HL-60 (cell line): ENCODE measurements around the gene SYT5.

Source experiments
- DNase-seq, 2 experiments: peaks; one replicate each; pipeline ENCODE4 v3.0.0-alpha.2; 2010 to 2020; ENCODE audit warnings: low read depth in 1 of 2, low spot score in 1 of 2
- H3K27ac ChIP-seq: fragments of 250-450 bp; sonication (Bioruptor Pico); replicated peaks from 2 replicates; pipeline ENCODE4 v1.5.1; 2020; ENCODE audit warnings: mild to moderate bottlenecking, moderate library complexity
- H3K27me3 ChIP-seq: fragments of 250-450 bp; sonication (Bioruptor Pico); 2 replicates; pipeline ENCODE4 v1.5.1; 2021; ENCODE audit warnings: mild to moderate bottlenecking, moderate library complexity; ENCODE audit not compliant: insufficient read depth, poor library complexity, severe bottlenecking
- H3K4me3 ChIP-seq: replicated peaks from 2 replicates; pipeline ENCODE4 v1.5.1; 2011; ENCODE audit warnings: mild to moderate bottlenecking, control low read depth, low read length; ENCODE audit not compliant: insufficient read depth
- GABPA ChIP-seq: IDR thresholded peaks from 2 replicates; pipeline ENCODE4 v1.6.1; 2012; ENCODE audit warnings: low read depth
- POLR2AphosphoS5 ChIP-seq: IDR thresholded peaks from 2 replicates; pipeline ENCODE4 v1.6.1; 2012; ENCODE audit warnings: low read depth
- SPI1 ChIP-seq: IDR thresholded peaks from 2 replicates; pipeline ENCODE4 v1.6.1; 2012; ENCODE audit warnings: low read depth, mild to moderate bottlenecking, borderline replicate concordance
- TF ChIP-seq, protein P1 (sequence below): IDR thresholded peaks from 2 replicates; pipeline ENCODE4 v1.6.1; 2012; ENCODE audit warnings: low read depth; ENCODE audit not compliant: insufficient replicate concordance
- TF ChIP-seq, protein P2 (sequence below): IDR thresholded peaks from one replicate; pipeline ENCODE4 v1.5.1; 2011; ENCODE audit warnings: low read length, control low read depth, inconsistent platforms; ENCODE audit not compliant: insufficient read depth

The SYT5 gene

DNA sequence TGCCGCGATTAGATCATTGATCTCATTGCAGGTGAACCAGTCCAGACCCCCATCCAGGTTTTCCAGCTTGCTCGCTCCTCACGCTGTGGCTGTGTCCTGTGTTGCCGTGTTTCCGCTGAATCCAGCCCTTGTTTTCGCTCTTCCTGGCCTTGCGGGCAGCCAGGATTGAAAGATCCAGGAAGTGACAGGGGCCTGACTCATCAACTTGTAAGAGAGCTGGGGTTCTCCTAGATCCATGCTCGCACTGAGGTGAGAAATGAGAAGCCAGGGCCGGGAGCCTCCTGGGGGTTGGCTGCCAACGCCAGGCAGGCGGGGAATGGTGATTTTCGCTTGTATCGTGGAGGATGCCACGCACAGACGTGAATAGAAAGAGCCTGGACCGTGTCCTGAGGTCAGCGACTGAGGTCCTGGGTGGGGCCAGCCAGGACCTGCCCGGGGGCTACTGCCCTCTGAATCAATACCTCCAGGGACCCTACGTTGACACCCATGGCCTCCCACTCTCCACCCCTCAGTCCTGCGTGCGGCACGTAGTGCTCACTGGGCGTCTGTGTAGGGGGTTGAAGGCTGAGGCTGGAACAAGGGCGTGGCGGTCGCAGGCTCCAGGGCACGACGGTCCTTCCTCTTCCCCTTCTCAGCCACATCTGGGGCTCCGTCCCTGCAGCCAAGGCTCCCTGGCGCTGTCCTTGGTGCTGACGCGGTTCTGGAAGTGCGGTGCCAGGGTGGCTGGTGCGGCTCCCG lies 36.5 kb upstream of the SYT5 start:
- peak overlapping the region; percentile 31 for H3K4me3 ChIP-seq
- H3K27me3 ChIP-seq = no peaks in the 10 kb centered on the region
- peak overlapping the region; percentile 53 for H3K27ac ChIP-seq
- TF ChIP-seq, protein P1, sequence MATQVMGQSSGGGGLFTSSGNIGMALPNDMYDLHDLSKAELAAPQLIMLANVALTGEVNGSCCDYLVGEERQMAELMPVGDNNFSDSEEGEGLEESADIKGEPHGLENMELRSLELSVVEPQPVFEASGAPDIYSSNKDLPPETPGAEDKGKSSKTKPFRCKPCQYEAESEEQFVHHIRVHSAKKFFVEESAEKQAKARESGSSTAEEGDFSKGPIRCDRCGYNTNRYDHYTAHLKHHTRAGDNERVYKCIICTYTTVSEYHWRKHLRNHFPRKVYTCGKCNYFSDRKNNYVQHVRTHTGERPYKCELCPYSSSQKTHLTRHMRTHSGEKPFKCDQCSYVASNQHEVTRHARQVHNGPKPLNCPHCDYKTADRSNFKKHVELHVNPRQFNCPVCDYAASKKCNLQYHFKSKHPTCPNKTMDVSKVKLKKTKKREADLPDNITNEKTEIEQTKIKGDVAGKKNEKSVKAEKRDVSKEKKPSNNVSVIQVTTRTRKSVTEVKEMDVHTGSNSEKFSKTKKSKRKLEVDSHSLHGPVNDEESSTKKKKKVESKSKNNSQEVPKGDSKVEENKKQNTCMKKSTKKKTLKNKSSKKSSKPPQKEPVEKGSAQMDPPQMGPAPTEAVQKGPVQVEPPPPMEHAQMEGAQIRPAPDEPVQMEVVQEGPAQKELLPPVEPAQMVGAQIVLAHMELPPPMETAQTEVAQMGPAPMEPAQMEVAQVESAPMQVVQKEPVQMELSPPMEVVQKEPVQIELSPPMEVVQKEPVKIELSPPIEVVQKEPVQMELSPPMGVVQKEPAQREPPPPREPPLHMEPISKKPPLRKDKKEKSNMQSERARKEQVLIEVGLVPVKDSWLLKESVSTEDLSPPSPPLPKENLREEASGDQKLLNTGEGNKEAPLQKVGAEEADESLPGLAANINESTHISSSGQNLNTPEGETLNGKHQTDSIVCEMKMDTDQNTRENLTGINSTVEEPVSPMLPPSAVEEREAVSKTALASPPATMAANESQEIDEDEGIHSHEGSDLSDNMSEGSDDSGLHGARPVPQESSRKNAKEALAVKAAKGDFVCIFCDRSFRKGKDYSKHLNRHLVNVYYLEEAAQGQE = peak; percentile 99
- TF ChIP-seq POLR2AphosphoS5 = no peak
- TF ChIP-seq SPI1 = peak; percentile 58; the same call in 1 of the 2 replicates
- TF ChIP-seq, protein P2, sequence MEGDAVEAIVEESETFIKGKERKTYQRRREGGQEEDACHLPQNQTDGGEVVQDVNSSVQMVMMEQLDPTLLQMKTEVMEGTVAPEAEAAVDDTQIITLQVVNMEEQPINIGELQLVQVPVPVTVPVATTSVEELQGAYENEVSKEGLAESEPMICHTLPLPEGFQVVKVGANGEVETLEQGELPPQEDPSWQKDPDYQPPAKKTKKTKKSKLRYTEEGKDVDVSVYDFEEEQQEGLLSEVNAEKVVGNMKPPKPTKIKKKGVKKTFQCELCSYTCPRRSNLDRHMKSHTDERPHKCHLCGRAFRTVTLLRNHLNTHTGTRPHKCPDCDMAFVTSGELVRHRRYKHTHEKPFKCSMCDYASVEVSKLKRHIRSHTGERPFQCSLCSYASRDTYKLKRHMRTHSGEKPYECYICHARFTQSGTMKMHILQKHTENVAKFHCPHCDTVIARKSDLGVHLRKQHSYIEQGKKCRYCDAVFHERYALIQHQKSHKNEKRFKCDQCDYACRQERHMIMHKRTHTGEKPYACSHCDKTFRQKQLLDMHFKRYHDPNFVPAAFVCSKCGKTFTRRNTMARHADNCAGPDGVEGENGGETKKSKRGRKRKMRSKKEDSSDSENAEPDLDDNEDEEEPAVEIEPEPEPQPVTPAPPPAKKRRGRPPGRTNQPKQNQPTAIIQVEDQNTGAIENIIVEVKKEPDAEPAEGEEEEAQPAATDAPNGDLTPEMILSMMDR = no peak
- TF ChIP-seq GABPA = no peak
- peak; percentile 85 to 92 for DNase-seq

DNA sequence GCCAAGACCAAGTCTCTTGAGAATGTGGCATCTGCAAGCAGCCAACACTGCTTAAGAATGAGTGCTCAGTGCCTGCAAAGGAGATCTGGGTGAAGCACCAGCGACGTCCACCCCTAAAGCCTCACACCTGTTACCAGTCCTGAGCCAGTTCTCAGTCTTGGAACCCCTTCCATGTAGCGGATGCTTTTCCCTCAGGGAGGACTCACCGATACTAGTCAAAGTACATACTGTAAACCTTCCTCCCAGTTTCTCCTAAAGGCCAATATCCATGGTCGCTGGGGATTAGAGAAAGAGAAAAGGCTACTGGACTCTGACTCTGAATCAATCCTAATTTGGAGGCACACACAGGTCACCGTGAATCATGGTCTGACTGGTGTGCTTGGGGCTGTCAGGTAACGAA lies 33.5 kb upstream of the SYT5 start:
- H3K27me3 ChIP-seq = no peaks in the 10 kb centered on the region
- TF ChIP-seq, protein P1 = no peak
- TF ChIP-seq, protein P2 = no peak
- TF ChIP-seq GABPA = no peak
- TF ChIP-seq POLR2AphosphoS5 = no peak
- no peak for TF ChIP-seq SPI1
- H3K27ac ChIP-seq = no peak overlapping the region
- H3K4me3 ChIP-seq = no peak overlapping the region
- DNase-seq = no peak

DNA sequence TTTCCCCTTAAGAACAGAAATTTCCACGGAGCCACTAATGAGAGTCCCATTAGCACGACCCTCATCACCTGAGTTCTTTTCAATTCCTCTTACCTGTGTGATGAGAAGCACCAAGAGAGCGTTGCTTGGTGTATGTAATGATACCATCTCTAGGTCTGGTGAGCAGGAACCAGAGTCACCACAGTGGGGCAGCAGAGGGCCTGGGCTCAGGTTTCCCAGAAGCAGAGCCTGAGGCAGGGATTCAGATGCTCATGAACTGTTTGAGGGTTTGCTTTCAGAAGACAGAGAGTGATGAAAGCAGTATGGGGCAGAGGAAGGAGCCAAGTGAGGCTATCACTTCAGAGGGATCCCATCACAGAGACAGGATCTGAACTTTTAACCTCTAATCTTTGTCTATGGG lies 32.4 kb upstream of the SYT5 start:
- DNase-seq = peak in 1 of 2 experiments; percentile 25
- Histone ChIP-seq H3K27me3 (no peaks in the 10 kb centered on the region), H3K27ac (no peak overlapping the region), H3K4me3 (no peak overlapping the region)
- TF ChIP-seq, protein P2 = peak; percentile 13
- TF ChIP-seq POLR2AphosphoS5 (no peak), SPI1 (no peak), GABPA (no peak)
- TF ChIP-seq, protein P1 = no peak
